IPS DF 6.9 (cell line): ENCODE data around the gene GTF3A.
"Not testable (repeated sequence)": the region's sequence is repeated elsewhere in the genome, so short reads cannot be mapped to it uniquely, and the experiment has no call there.

Source experiments
- DNase-seq: peaks from one replicate; pipeline ENCODE4 v3.0.0-alpha.2; 2013; ENCODE audit warnings: low read depth, low spot score
- H3K27ac ChIP-seq: one replicate; pipeline ENCODE4 v1.5.1; 2013; ENCODE audit warnings: low read length, control low read depth
- H3K27me3 ChIP-seq: 2 replicates; pipeline ENCODE4 v1.6.1; 2013; ENCODE audit warnings: mild to moderate bottlenecking, low read length; ENCODE audit not compliant: control insufficient read depth, insufficient read depth
- H3K36me3 ChIP-seq: 2 replicates; pipeline ENCODE4 v1.6.1; 2013; ENCODE audit warnings: low read length; ENCODE audit not compliant: control insufficient read depth, insufficient read depth
- H3K4me1 ChIP-seq: 2 replicates; pipeline ENCODE4 v1.6.1; 2013; ENCODE audit warnings: low read length; ENCODE audit not compliant: control insufficient read depth, insufficient read depth
- H3K4me3 ChIP-seq: 2 replicates; pipeline ENCODE4 v1.5.1; 2013; ENCODE audit warnings: mild to moderate bottlenecking, low read length
- H3K9me3 ChIP-seq: 2 replicates; pipeline ENCODE4 v1.6.1; 2013; ENCODE audit warnings: low read length, inconsistent platforms; ENCODE audit not compliant: control insufficient read depth, insufficient read depth
- WGBS: extraction: QIAGEN DNeasy Blood & Tissue Kit; methylation state at CpG from one replicate; pipeline ENCODE4 v1.1.7; 2013; ENCODE audit warnings: mixed read lengths, missing lambda C conversion rate; ENCODE audit not compliant: insufficient read length, insufficient coverage; 5-methylcytosine and 5-hydroxymethylcytosine counted together

GTF3A gene

GRCh38 chr13:27389891-27390290 lies 34.5 kb upstream of the GTF3A start:
- no CpG with 5 or more reads among the region's 7 CpGs for WGBS
- Histone ChIP-seq H3K4me1 (no peaks in the 10 kb centered on the region), H3K4me3 (no peak overlapping the region), H3K27ac (no peak overlapping the region), H3K27me3 (no peaks in the 10 kb centered on the region), H3K36me3 (no peaks in the 10 kb centered on the region), H3K9me3 (no peaks in the 10 kb centered on the region)
- no peak for DNase-seq

GRCh38 chr13:27391471-27391870 lies 32.9 kb upstream of the GTF3A start:
- no peaks in the 10 kb centered on the region for H3K4me1 ChIP-seq
- no peak overlapping the region for H3K27ac ChIP-seq
- DNase-seq, result no peak
- no peaks in the 10 kb centered on the region for H3K9me3 ChIP-seq
- H3K36me3 ChIP-seq, result no peaks in the 10 kb centered on the region
- H3K27me3 ChIP-seq, result no peaks in the 10 kb centered on the region
- WGBS, result no CpG with 5 or more reads among the region's 2 CpGs
- H3K4me3 ChIP-seq, result no peak overlapping the region

GRCh38 chr13:27393101-27393500 lies 31.3 kb upstream of the GTF3A start:
- Histone ChIP-seq H3K36me3 (no peaks in the 10 kb centered on the region), H3K27ac (no peak overlapping the region)
- no CpG with 5 or more reads among the region's 4 CpGs for WGBS

GRCh38 chr13:27395007-27395510 lies 29.4 kb upstream of the GTF3A start:
- H3K27ac ChIP-seq, result no peak overlapping the region
- no peaks in the 10 kb centered on the region for H3K9me3 ChIP-seq
- no peaks in the 10 kb centered on the region for H3K36me3 ChIP-seq
- no peak overlapping the region for H3K4me3 ChIP-seq
- H3K4me1 ChIP-seq, result no peaks in the 10 kb centered on the region
- WGBS, result no CpG with 5 or more reads among the region's 14 CpGs
- no peaks in the 10 kb centered on the region for H3K27me3 ChIP-seq
- no peak for DNase-seq

More at GRCh38 chr13:27393101-27393500, 31.3 kb upstream of the GTF3A start:
- H3K4me1 ChIP-seq, result no peaks in the 10 kb centered on the region
- H3K9me3 ChIP-seq, result no peaks in the 10 kb centered on the region
- H3K27me3 ChIP-seq, result no peaks in the 10 kb centered on the region
- no peak for DNase-seq
- no peak overlapping the region for H3K4me3 ChIP-seq

GRCh38 chr13:27396252-27396846 lies 28.1 kb upstream of the GTF3A start:
- H3K27ac ChIP-seq, result no peak overlapping the region
- no peak overlapping the region for H3K4me3 ChIP-seq
- H3K4me1 ChIP-seq, result no peaks in the 10 kb centered on the region
- no peaks in the 10 kb centered on the region for H3K36me3 ChIP-seq
- WGBS, result no CpG with 5 or more reads among the region's 7 CpGs
- no peaks in the 10 kb centered on the region for H3K9me3 ChIP-seq
- no peaks in the 10 kb centered on the region for H3K27me3 ChIP-seq
- no peak for DNase-seq

GRCh38 chr13:27398360-27398759 lies 26.1 kb upstream of the GTF3A start:
- WGBS, result no CpG with 5 or more reads among the region's 4 CpGs
- Histone ChIP-seq H3K27ac (no peak overlapping the region), H3K27me3 (no peaks in the 10 kb centered on the region), H3K4me1 (no peaks in the 10 kb centered on the region), H3K9me3 (no peaks in the 10 kb centered on the region), H3K4me3 (no peak overlapping the region), H3K36me3 (no peaks in the 10 kb centered on the region)
- no peak for DNase-seq

- H3K4me1 ChIP-seq, H3K36me3 ChIP-seq, H3K27ac ChIP-seq, H3K9me3 ChIP-seq, DNase-seq, H3K4me3 ChIP-seq, H3K27me3 ChIP-seq: not testable (repeated sequence)
- WGBS, result no CpG with 5 or more reads among the region's 6 CpGs
Measured at GRCh38 chr13:27400405-27400804, 24.0 kb upstream of the GTF3A start.

- no CpG with 5 or more reads among the region's 3 CpGs for WGBS
- Histone ChIP-seq H3K9me3 (no peaks in the 10 kb centered on the region), H3K27me3 (no peaks in the 10 kb centered on the region), H3K4me1 (peaks cover 4% of the 10 kb centered on the region; the same call in 1 of the 2 replicates), H3K4me3 (no peak overlapping the region), H3K27ac (no peak overlapping the region), H3K36me3 (no peaks in the 10 kb centered on the region)
- no peak for DNase-seq
Measured at GRCh38 chr13:27401210-27401609, 23.2 kb upstream of the GTF3A start.

GRCh38 chr13:27403203-27403678 lies 21.2 kb upstream of the GTF3A start:
- Histone ChIP-seq H3K4me1 (peaks cover 4% of the 10 kb centered on the region; the same call in 1 of the 2 replicates), H3K27ac (no peak overlapping the region), H3K9me3 (no peaks in the 10 kb centered on the region), H3K27me3 (no peaks in the 10 kb centered on the region), H3K4me3 (no peak overlapping the region), H3K36me3 (no peaks in the 10 kb centered on the region)
- no CpG with 5 or more reads among the region's 3 CpGs for WGBS
- no peak for DNase-seq

- Histone ChIP-seq H3K36me3 (no peaks in the 10 kb centered on the region), H3K4me1 (peaks cover 4% of the 10 kb centered on the region; the same call in 1 of the 2 replicates), H3K27ac (no peak overlapping the region), H3K4me3 (no peak overlapping the region), H3K27me3 (no peaks in the 10 kb centered on the region), H3K9me3 (no peaks in the 10 kb centered on the region)
- WGBS, result no CpG with 5 or more reads among the region's 10 CpGs
- DNase-seq, result no peak
Measured at GRCh38 chr13:27403727-27404385, 20.6 kb upstream of the GTF3A start.
